ENCODE results near the gene PANX3. TPM values are rescaled to one million over a fixed set of nuclear protein-coding genes. Genes with fewer than 3 reads are reported as not detected.

PANX3 gene
- polyA plus RNA-seq, 1 of the 3 experiments (the other 2 are of a cell fraction): not detected

GRCh38 chr11:124662106-124662505 is 50.9 kb downstream of the PANX3 start:
- TF ChIP-seq POLR2AphosphoS5 (IDR thresholded peaks at IDR 0.05; ENCODE audit: low read depth, low read length): no peak
- TF ChIP-seq FOXJ3 (CRISPR knock-in tag; IDR thresholded peaks at IDR 0.05): no peak
- TF ChIP-seq SIN3A (IDR thresholded peaks at IDR 0.05; ENCODE audit: borderline replicate concordance, low read depth, low read length): no peak
- TF ChIP-seq IRF3 (IDR thresholded peaks at IDR 0.05; ENCODE audit: low read depth, low read length): no peak
- TF ChIP-seq TEAD4 (IDR thresholded peaks at IDR 0.05; ENCODE audit: borderline replicate concordance, insufficient read depth): no peak
- no peak for TF ChIP-seq TCF12 (IDR thresholded peaks at IDR 0.05)
- no peak for TF ChIP-seq REST (IDR thresholded peaks at IDR 0.05; ENCODE audit: low read depth, low read length)
- no peak for TF ChIP-seq USF2 (IDR thresholded peaks at IDR 0.05; ENCODE audit: borderline replicate concordance, low read depth, low read length)
- no peak for TF ChIP-seq EP300 (IDR thresholded peaks at IDR 0.05; ENCODE audit: borderline replicate concordance in 1 of 2, low read depth in 1 of 2, low read length in 1 of 2)
- no peak for TF ChIP-seq FOSL2 (IDR thresholded peaks at IDR 0.05; ENCODE audit: borderline replicate concordance, low read depth)
- TF ChIP-seq PBX3 (IDR thresholded peaks at IDR 0.05): no peak
- no peak for TF ChIP-seq JUND (IDR thresholded peaks at IDR 0.05)
- Histone ChIP-seq H3K36me3 (replicated peaks in 1 of 2; ENCODE audit: control insufficient read depth in 1 of 2, insufficient read depth in 2 of 2, low read length in 1 of 2) (peaks cover 5 to 6% of the 10 kb centered on the region in 2 experiments), H2AFZ (ENCODE audit: low read depth) (no peak overlapping the region), H3K4me3 (ENCODE audit: low read depth in 2 of 2, low read length in 1 of 2) (no peak overlapping the region), H4K20me1 (ENCODE audit: insufficient read depth) (no peaks in the 10 kb centered on the region), H3K27ac (ENCODE audit: low read depth in 2 of 2, low read length in 1 of 2) (no peak overlapping the region), H3K9ac (no peak overlapping the region), H3K4me1 (ENCODE audit: control insufficient read depth in 1 of 2, insufficient read depth in 2 of 2, low read depth in 1 of 2, low read length in 1 of 2) (peaks cover 0 to 5% of the 10 kb centered on the region in 2 experiments; a peak in 2 of 4 replicates), H3K4me2 (no peak overlapping the region), H3K9me2 (no peaks in the 10 kb centered on the region), H3K79me2 (ENCODE audit: insufficient read depth) (no peaks in the 10 kb centered on the region), H3K9me3 (no peaks in the 10 kb centered on the region), H3F3A (replicated peaks; ENCODE audit: insufficient read depth) (no peaks in the 10 kb centered on the region), H3K27me3 (ENCODE audit: insufficient read depth) (no peaks in the 10 kb centered on the region)
- POLR2A ChIA-PET: no interaction called here
- CTCF ChIA-PET: interaction anchor here (1.1 to 4.9 kb wide), 9 partner anchors 9 to 214 kb away, joined by 3 to 26 read pairs (median 9); partner anchors contain the start of gene ROBO3
- WGBS (ENCODE audit: low lambda C conversion rate): 80% methylated on average over 4 of the region's 4 CpGs
- no peak for DNase-seq

Measured in SK-N-SH (cell line).